ENCODE measurements around the gene NUP210L. TPM values are rescaled to one million over a fixed set of nuclear protein-coding genes. Genes with fewer than 3 reads are reported as not detected.

Gene NUP210L
- total and polyA plus RNA-seq, 2 of the 13 experiments (the other 11 are each of a cell fraction or from before 2014, with no cell fraction given) = not detected

DNA sequence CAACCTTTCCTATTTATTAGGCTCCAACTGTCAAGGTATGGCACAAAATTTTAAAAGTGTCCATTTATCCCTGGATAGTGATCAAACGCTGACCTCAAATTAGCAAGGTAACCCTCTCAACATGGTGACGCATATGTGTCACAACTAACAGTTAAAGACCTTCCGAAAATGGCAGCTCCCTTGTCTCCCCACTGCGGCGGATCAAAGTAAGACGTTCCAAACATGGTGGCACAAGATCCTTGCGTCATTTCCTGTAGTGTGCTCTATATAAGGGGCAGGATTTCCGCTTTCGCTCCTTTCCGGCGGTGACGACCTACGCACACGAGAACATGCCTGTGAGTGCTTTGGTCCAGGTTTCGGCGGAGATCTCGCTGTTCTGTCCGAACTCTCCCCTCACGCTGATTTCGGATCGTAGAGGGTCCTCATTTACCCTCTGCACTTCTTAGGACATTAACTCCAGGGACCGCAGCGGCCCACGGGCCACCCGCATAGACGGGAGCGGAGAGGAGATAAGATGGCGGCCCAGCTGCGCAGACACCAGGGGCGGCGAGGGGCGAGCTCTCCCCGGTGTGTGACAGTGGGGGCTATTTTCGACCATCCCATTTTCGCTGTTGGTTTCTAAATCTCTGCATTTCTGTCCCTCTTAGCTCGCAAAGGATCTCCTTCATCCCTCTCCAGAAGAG lies 164.3 kb downstream of the NUP210L start, which contains the start of gene RPS27 (continued):
- TF ChIP-seq, protein P1, sequence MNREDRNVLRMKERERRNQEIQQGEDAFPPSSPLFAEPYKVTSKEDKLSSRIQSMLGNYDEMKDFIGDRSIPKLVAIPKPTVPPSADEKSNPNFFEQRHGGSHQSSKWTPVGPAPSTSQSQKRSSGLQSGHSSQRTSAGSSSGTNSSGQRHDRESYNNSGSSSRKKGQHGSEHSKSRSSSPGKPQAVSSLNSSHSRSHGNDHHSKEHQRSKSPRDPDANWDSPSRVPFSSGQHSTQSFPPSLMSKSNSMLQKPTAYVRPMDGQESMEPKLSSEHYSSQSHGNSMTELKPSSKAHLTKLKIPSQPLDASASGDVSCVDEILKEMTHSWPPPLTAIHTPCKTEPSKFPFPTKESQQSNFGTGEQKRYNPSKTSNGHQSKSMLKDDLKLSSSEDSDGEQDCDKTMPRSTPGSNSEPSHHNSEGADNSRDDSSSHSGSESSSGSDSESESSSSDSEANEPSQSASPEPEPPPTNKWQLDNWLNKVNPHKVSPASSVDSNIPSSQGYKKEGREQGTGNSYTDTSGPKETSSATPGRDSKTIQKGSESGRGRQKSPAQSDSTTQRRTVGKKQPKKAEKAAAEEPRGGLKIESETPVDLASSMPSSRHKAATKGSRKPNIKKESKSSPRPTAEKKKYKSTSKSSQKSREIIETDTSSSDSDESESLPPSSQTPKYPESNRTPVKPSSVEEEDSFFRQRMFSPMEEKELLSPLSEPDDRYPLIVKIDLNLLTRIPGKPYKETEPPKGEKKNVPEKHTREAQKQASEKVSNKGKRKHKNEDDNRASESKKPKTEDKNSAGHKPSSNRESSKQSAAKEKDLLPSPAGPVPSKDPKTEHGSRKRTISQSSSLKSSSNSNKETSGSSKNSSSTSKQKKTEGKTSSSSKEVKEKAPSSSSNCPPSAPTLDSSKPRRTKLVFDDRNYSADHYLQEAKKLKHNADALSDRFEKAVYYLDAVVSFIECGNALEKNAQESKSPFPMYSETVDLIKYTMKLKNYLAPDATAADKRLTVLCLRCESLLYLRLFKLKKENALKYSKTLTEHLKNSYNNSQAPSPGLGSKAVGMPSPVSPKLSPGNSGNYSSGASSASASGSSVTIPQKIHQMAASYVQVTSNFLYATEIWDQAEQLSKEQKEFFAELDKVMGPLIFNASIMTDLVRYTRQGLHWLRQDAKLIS (CRISPR knock-in tag; IDR thresholded peaks at IDR 0.05) = peak; percentile 85; the same call in 1 of the 2 replicates
- TF ChIP-seq, protein P2, sequence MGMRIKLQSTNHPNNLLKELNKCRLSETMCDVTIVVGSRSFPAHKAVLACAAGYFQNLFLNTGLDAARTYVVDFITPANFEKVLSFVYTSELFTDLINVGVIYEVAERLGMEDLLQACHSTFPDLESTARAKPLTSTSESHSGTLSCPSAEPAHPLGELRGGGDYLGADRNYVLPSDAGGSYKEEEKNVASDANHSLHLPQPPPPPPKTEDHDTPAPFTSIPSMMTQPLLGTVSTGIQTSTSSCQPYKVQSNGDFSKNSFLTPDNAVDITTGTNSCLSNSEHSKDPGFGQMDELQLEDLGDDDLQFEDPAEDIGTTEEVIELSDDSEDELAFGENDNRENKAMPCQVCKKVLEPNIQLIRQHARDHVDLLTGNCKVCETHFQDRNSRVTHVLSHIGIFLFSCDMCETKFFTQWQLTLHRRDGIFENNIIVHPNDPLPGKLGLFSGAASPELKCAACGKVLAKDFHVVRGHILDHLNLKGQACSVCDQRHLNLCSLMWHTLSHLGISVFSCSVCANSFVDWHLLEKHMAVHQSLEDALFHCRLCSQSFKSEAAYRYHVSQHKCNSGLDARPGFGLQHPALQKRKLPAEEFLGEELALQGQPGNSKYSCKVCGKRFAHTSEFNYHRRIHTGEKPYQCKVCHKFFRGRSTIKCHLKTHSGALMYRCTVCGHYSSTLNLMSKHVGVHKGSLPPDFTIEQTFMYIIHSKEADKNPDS (CRISPR knock-in tag; IDR thresholded peaks at IDR 0.05) = no peak
- TF ChIP-seq ZNF256 (CRISPR knock-in tag; conservative IDR thresholded peaks at IDR 0.05) = peak; percentile 75; the same call in 1 of the 2 replicates
- no peak for TF ChIP-seq ZMYM3 (CRISPR knock-in tag; IDR thresholded peaks at IDR 0.05)
- no peak for TF ChIP-seq BRCA1 (CRISPR knock-in tag; IDR thresholded peaks at IDR 0.05)
- peak; percentile 40; the same call in 1 of the 2 replicates for TF ChIP-seq MEF2D (CRISPR knock-in tag; IDR thresholded peaks at IDR 0.05)
- no peak for TF ChIP-seq ZBTB42 (CRISPR knock-in tag; IDR thresholded peaks at IDR 0.05)
- no peak for TF ChIP-seq MTF1 (CRISPR knock-in tag; IDR thresholded peaks at IDR 0.05)
- TF ChIP-seq, protein P3, sequence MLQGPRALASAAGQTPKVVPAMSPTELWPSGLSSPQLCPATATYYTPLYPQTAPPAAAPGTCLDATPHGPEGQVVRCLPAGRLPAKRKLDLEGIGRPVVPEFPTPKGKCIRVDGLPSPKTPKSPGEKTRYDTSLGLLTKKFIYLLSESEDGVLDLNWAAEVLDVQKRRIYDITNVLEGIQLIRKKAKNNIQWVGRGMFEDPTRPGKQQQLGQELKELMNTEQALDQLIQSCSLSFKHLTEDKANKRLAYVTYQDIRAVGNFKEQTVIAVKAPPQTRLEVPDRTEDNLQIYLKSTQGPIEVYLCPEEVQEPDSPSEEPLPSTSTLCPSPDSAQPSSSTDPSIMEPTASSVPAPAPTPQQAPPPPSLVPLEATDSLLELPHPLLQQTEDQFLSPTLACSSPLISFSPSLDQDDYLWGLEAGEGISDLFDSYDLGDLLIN (CRISPR knock-in tag; IDR thresholded peaks at IDR 0.05; ENCODE audit: borderline replicate concordance) = peak; percentile 27; the same call in 1 of the 2 replicates
- TF ChIP-seq NCOA1 (CRISPR knock-in tag; IDR thresholded peaks at IDR 0.05) = no peak
- TF ChIP-seq ASH2L (IDR thresholded peaks at IDR 0.05; ENCODE audit: insufficient read length, low read depth, low read length) = peak; percentile 87
- peak; percentile 74; the same call in 1 of the 2 replicates for TF ChIP-seq SRF (IDR thresholded peaks at IDR 0.05; ENCODE audit: low read depth, low read length)
- peak; percentile 68; the same call in 1 of the 2 replicates for TF ChIP-seq ZNF792 (CRISPR knock-in tag; IDR thresholded peaks at IDR 0.05)
- peak; percentile 60; the same call in 1 of the 2 replicates for TF ChIP-seq RFXANK (CRISPR knock-in tag; IDR thresholded peaks at IDR 0.05)
- TF ChIP-seq ZMAT3 (CRISPR knock-in tag; conservative IDR thresholded peaks at IDR 0.05) = peak; percentile 69; the same call in 1 of the 2 replicates
- peak; percentile 58 for TF ChIP-seq ZNF263 (CRISPR knock-in tag; IDR thresholded peaks at IDR 0.05)
- no peak for TF ChIP-seq ZNF709 (CRISPR knock-in tag; IDR thresholded peaks at IDR 0.05)
- TF ChIP-seq MBNL3 (CRISPR knock-in tag; conservative IDR thresholded peaks at IDR 0.05) = peak; percentile 88; the same call in 1 of the 2 replicates
- no peak for TF ChIP-seq MTA1 (CRISPR knock-in tag; IDR thresholded peaks at IDR 0.05; ENCODE audit: borderline replicate concordance)
- TF ChIP-seq, protein P4, sequence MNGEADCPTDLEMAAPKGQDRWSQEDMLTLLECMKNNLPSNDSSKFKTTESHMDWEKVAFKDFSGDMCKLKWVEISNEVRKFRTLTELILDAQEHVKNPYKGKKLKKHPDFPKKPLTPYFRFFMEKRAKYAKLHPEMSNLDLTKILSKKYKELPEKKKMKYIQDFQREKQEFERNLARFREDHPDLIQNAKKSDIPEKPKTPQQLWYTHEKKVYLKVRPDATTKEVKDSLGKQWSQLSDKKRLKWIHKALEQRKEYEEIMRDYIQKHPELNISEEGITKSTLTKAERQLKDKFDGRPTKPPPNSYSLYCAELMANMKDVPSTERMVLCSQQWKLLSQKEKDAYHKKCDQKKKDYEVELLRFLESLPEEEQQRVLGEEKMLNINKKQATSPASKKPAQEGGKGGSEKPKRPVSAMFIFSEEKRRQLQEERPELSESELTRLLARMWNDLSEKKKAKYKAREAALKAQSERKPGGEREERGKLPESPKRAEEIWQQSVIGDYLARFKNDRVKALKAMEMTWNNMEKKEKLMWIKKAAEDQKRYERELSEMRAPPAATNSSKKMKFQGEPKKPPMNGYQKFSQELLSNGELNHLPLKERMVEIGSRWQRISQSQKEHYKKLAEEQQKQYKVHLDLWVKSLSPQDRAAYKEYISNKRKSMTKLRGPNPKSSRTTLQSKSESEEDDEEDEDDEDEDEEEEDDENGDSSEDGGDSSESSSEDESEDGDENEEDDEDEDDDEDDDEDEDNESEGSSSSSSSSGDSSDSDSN (CRISPR knock-in tag; IDR thresholded peaks at IDR 0.05) = peak; percentile 58

Measured in HepG2 (cell line).